Measurements from ENCODE around the gene TMEM213.

TMEM213 gene

DNA sequence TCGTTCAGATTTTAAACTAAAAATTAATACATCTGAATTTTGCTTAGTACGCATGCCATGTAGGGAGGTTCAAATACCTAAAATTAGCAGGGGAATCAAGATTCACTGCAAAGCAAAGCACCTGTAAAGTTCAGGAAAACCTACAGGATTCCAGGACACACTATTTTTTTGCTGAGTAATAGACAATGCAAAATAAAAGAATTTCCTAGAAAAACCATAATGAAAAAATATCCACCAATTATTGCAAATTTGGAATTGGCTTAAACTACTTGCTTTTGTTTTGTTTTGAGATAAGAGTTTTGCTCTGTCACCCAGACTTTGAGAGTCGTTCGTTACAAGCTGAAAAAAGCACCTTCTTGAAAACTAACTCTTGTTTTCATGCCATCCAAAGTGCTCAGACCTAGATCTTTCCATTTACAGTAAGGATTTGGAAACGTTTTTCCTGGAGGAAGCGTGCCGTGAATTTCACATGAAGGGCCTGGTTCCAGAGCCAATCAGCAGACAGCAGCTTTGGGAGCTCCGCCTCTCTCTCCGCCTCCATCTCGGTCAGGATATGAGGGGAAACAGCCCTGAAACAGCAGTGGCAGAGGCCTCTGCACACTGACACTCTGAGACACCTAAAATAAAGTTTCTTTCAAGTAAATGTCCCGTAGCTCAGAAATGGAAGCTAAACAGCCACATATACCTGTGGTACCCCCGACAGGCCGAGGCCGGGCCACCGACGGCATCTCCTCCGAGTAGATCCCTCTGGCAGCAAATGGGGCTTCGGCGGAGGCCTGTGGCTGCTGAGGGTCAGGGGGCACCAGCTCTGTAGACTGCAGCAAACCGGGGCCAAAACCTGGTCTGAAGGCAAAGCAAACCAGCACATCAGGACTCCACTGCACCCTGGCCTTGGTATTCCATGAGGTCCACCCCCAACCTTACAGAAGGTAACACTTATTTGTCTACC, 46.1 kb downstream of the TMEM213 start:
- H3K9ac ChIP-seq (ENCODE audit: low read length) = no peak overlapping the region
- no peak overlapping the region for H3K4me3 ChIP-seq (ENCODE audit: low read length)
- peak; percentile 18 for DNase-seq
- no peak overlapping the region for H2BK120ac ChIP-seq (ENCODE audit: low read depth, low read length)
- H4K8ac ChIP-seq (ENCODE audit: low read depth, low read length) = no peak overlapping the region
- no peak overlapping the region for H2AK5ac ChIP-seq (ENCODE audit: low read length)
- H3K4me2 ChIP-seq (ENCODE audit: low read length) = no peak overlapping the region
- no peak overlapping the region for H3K18ac ChIP-seq (ENCODE audit: low read length)
- no peaks in the 10 kb centered on the region for H3K36me3 ChIP-seq (ENCODE audit: control insufficient read depth, insufficient read depth, low read length)
- H3K79me1 ChIP-seq (ENCODE audit: low read length) = no peaks in the 10 kb centered on the region
- H3K4me1 ChIP-seq (ENCODE audit: control insufficient read depth, low read depth, low read length) = no peaks in the 10 kb centered on the region
- no peak overlapping the region for H2BK15ac ChIP-seq (replicated peaks; ENCODE audit: low read depth)
- H3K56ac ChIP-seq (ENCODE audit: low read length) = no peak overlapping the region
- no peaks in the 10 kb centered on the region for H3K27me3 ChIP-seq (ENCODE audit: insufficient read depth, low read length, poor library complexity)
- no peak overlapping the region for H4K5ac ChIP-seq (ENCODE audit: low read length)
- no CpG with 5 or more reads among the region's 20 CpGs for WGBS (ENCODE audit: extremely low coverage, insufficient coverage, low lambda C conversion rate)
- no peak overlapping the region for H3K27ac ChIP-seq (ENCODE audit: low read depth, low read length)
- no peak overlapping the region for H3K23ac ChIP-seq (ENCODE audit: low read length)
- no peak overlapping the region for H3K4ac ChIP-seq (ENCODE audit: low read depth, low read length)
- H3K79me2 ChIP-seq (ENCODE audit: control insufficient read depth, insufficient read depth, low read length) = no peaks in the 10 kb centered on the region
- H2BK5ac ChIP-seq (ENCODE audit: low read length) = no peak overlapping the region

DNA sequence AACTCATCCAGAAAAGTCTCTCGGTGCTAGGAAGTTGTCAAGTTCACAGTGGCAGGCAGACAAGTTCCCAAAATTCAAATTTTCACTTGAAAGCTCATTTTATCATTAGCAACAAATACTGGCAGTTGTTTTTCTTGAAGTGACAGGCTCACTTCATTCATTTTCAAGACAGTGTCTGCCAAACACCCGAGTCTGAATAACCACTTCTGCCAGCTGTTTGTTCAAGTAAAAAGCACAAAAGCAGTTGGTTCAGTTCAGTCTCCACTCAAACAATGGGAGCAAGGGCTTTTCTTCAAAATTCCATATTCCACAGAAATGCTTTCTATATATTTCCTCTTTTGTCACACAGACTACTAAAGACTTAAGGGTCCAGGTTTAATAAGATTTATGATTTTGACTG, 47.9 kb downstream of the TMEM213 start:
- WGBS (ENCODE audit: extremely low coverage, insufficient coverage, low lambda C conversion rate) = no CpG with 5 or more reads among the region's 2 CpGs
- Histone ChIP-seq H3K36me3 (ENCODE audit: control insufficient read depth, insufficient read depth, low read length) (peaks cover 1% of the 10 kb centered on the region), H3K18ac (ENCODE audit: low read length) (no peak overlapping the region), H3K79me1 (ENCODE audit: low read length) (no peaks in the 10 kb centered on the region), H3K4ac (ENCODE audit: low read depth, low read length) (no peak overlapping the region), H2AK5ac (ENCODE audit: low read length) (no peak overlapping the region), H3K4me3 (ENCODE audit: low read length) (no peak overlapping the region), H3K23ac (ENCODE audit: low read length) (no peak overlapping the region), H2BK15ac (replicated peaks; ENCODE audit: low read depth) (no peak overlapping the region), H3K79me2 (ENCODE audit: control insufficient read depth, insufficient read depth, low read length) (no peaks in the 10 kb centered on the region), H2BK120ac (ENCODE audit: low read depth, low read length) (no peak overlapping the region), H3K9ac (ENCODE audit: low read length) (no peak overlapping the region), H3K56ac (ENCODE audit: low read length) (no peak overlapping the region), H3K4me1 (ENCODE audit: control insufficient read depth, low read depth, low read length) (no peaks in the 10 kb centered on the region), H4K5ac (ENCODE audit: low read length) (no peak overlapping the region), H4K8ac (ENCODE audit: low read depth, low read length) (no peak overlapping the region), H3K27me3 (ENCODE audit: insufficient read depth, low read length, poor library complexity) (no peaks in the 10 kb centered on the region), H3K4me2 (ENCODE audit: low read length) (no peak overlapping the region), H3K27ac (ENCODE audit: low read depth, low read length) (no peak overlapping the region), H2BK5ac (ENCODE audit: low read length) (no peak overlapping the region)
- no peak for DNase-seq

DNA sequence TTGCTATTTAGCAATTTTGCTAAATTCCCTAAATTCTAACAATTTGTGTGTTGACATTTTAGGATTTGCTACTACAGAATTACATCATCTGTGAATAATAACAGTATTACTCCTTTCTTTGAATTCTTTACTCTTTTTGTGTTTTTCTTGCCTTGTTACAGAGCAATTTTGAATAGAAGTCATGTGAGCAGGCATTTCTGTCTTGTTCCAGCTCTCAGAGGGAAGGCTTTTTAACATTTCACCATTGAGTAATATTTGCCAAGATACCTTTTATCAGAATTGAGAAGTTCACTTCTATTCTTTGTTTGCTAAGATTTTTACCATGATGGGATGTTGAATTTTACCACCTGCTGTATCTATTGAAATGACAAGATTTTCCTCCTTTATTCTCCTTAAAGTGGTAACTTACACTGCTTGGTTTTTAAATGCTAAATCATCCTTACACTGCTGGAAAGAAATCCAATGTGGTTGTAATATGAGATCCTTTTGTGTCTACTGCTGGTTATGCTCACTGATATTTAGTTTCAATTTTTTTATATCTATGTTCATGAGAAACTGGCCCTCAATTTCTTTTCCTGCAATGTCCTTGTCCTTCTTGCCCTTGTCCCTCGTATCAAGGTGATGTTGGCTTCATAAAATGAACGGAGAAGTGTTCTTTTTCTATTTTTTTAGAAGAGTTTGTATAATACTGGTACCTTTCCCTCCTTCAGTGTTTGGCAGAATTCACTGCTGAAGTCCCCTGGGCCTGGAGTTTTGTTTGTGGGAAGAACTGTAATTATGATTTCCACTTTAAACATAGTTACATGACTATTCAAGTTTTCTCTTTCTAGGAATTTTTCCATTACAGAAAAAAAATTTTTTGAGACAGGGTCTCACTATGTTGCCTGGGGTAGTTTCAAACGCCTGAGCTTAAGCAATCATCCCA, 50.5 kb downstream of the TMEM213 start:
- Histone ChIP-seq H3K4me1 (ENCODE audit: control insufficient read depth, low read depth, low read length) (no peaks in the 10 kb centered on the region), H3K18ac (ENCODE audit: low read length) (no peak overlapping the region), H2BK15ac (replicated peaks; ENCODE audit: low read depth) (no peak overlapping the region), H3K4me2 (ENCODE audit: low read length) (no peak overlapping the region), H3K79me1 (ENCODE audit: low read length) (no peaks in the 10 kb centered on the region), H3K9ac (ENCODE audit: low read length) (no peak overlapping the region), H3K23ac (ENCODE audit: low read length) (no peak overlapping the region), H4K8ac (ENCODE audit: low read depth, low read length) (no peak overlapping the region), H3K27ac (ENCODE audit: low read depth, low read length) (no peak overlapping the region), H3K56ac (ENCODE audit: low read length) (no peak overlapping the region), H2BK120ac (ENCODE audit: low read depth, low read length) (no peak overlapping the region), H3K27me3 (ENCODE audit: insufficient read depth, low read length, poor library complexity) (no peaks in the 10 kb centered on the region), H3K4ac (ENCODE audit: low read depth, low read length) (no peak overlapping the region), H3K4me3 (ENCODE audit: low read length) (no peak overlapping the region), H3K79me2 (ENCODE audit: control insufficient read depth, insufficient read depth, low read length) (no peaks in the 10 kb centered on the region), H3K36me3 (ENCODE audit: control insufficient read depth, insufficient read depth, low read length) (peaks cover 1% of the 10 kb centered on the region), H2AK5ac (ENCODE audit: low read length) (no peak overlapping the region), H4K5ac (ENCODE audit: low read length) (no peak overlapping the region), H2BK5ac (ENCODE audit: low read length) (no peak overlapping the region)
- no peak for DNase-seq
- no CpG with 5 or more reads among the region's 3 CpGs for WGBS (ENCODE audit: extremely low coverage, insufficient coverage, low lambda C conversion rate)

DNA sequence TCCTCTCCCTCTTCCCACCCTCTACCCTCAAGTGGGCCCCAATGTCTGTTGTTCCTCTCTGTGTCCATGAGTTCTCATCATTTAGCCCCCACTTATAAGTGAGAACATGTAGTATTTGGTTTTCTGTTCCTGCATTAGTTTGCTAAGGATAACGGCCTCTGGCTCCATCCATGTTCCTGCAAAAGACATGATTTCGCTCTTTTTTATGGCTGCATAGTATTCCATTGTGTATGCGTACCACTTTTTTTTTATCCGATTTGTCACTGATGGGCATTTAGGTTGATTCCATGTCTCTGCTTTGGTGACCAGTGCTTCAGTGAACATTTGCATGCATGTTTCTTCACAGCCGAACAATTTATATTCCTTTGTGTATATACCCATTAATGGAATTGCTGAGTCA, 51.9 kb downstream of the TMEM213 start:
- Histone ChIP-seq H3K18ac (ENCODE audit: low read length) (no peak overlapping the region), H2BK120ac (ENCODE audit: low read depth, low read length) (no peak overlapping the region), H4K5ac (ENCODE audit: low read length) (no peak overlapping the region), H3K79me1 (ENCODE audit: low read length) (no peaks in the 10 kb centered on the region), H3K27ac (ENCODE audit: low read depth, low read length) (no peak overlapping the region), H3K36me3 (ENCODE audit: control insufficient read depth, insufficient read depth, low read length) (peaks cover 1% of the 10 kb centered on the region), H3K23ac (ENCODE audit: low read length) (no peak overlapping the region), H3K4ac (ENCODE audit: low read depth, low read length) (no peak overlapping the region), H3K4me3 (ENCODE audit: low read length) (no peak overlapping the region), H2AK5ac (ENCODE audit: low read length) (no peak overlapping the region), H2BK5ac (ENCODE audit: low read length) (no peak overlapping the region), H3K4me1 (ENCODE audit: control insufficient read depth, low read depth, low read length) (no peaks in the 10 kb centered on the region), H3K4me2 (ENCODE audit: low read length) (no peak overlapping the region), H3K27me3 (ENCODE audit: insufficient read depth, low read length, poor library complexity) (no peaks in the 10 kb centered on the region), H2BK15ac (replicated peaks; ENCODE audit: low read depth) (no peak overlapping the region), H3K9ac (ENCODE audit: low read length) (no peak overlapping the region), H3K56ac (ENCODE audit: low read length) (no peak overlapping the region), H3K79me2 (ENCODE audit: control insufficient read depth, insufficient read depth, low read length) (no peaks in the 10 kb centered on the region), H4K8ac (ENCODE audit: low read depth, low read length) (no peak overlapping the region)
- DNase-seq = no peak
- no CpG with 5 or more reads among the region's 5 CpGs for WGBS (ENCODE audit: extremely low coverage, insufficient coverage, low lambda C conversion rate)

DNA sequence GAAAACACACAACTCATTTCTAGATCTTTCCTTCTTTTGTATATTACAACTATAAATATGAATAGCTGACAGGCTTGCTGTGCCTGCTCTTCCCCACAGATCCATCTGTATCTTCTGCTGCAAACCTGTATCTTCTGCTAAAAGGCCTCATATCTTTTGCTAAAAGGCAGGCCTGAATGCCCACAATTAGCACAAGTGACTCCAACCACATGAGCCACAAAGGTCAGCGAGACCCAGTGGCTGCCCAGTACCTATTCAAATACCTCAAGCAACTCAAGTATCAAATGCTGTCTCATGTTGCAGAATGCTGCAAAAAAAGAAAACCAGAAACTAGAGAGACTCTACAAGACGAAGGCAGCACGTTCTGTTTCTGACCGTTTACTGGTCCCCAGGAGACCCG, 54.7 kb downstream of the TMEM213 start:
- H3K36me3 ChIP-seq (ENCODE audit: control insufficient read depth, insufficient read depth, low read length) = peaks cover 1% of the 10 kb centered on the region
- DNase-seq = no peak
- WGBS (ENCODE audit: extremely low coverage, insufficient coverage, low lambda C conversion rate) = no CpG with 5 or more reads among the region's 5 CpGs

More for the DNA sequence above, 54.7 kb downstream of the TMEM213 start:
- H3K27ac ChIP-seq (ENCODE audit: low read depth, low read length) = no peak overlapping the region
- H2BK15ac ChIP-seq (replicated peaks; ENCODE audit: low read depth) = no peak overlapping the region
- no peak overlapping the region for H2BK5ac ChIP-seq (ENCODE audit: low read length)
- no peak overlapping the region for H4K5ac ChIP-seq (ENCODE audit: low read length)
- H3K4me3 ChIP-seq (ENCODE audit: low read length) = no peak overlapping the region
- no peak overlapping the region for H3K23ac ChIP-seq (ENCODE audit: low read length)
- H2AK5ac ChIP-seq (ENCODE audit: low read length) = no peak overlapping the region
- H3K79me1 ChIP-seq (ENCODE audit: low read length) = no peaks in the 10 kb centered on the region
- H2BK120ac ChIP-seq (ENCODE audit: low read depth, low read length) = no peak overlapping the region
- no peaks in the 10 kb centered on the region for H3K4me1 ChIP-seq (ENCODE audit: control insufficient read depth, low read depth, low read length)
- H3K4me2 ChIP-seq (ENCODE audit: low read length) = no peak overlapping the region
- H3K56ac ChIP-seq (ENCODE audit: low read length) = no peak overlapping the region
- no peaks in the 10 kb centered on the region for H3K27me3 ChIP-seq (ENCODE audit: insufficient read depth, low read length, poor library complexity)
- no peak overlapping the region for H3K18ac ChIP-seq (ENCODE audit: low read length)
- H3K79me2 ChIP-seq (ENCODE audit: control insufficient read depth, insufficient read depth, low read length) = no peaks in the 10 kb centered on the region
- H3K4ac ChIP-seq (ENCODE audit: low read depth, low read length) = no peak overlapping the region
- H3K9ac ChIP-seq (ENCODE audit: low read length) = no peak overlapping the region
- no peak overlapping the region for H4K8ac ChIP-seq (ENCODE audit: low read depth, low read length)

Measured in mesendoderm (in vitro differentiated cells).